SK-N-SH treated with all-trans-retinoic acid at 6 μM for 48 hours (cell line): ENCODE data around the gene FHIT.

ENCODE experiments used
- ATAC-seq: fragments of 200-7000 bp; cut with Tn5 transposase; 3 replicates; pipeline ENCODE4 v1.9.1; 2020; ENCODE audit warnings: mild to moderate bottlenecking, moderate library complexity
- ARNTL ChIP-seq: fragments of 450-650 bp; formaldehyde crosslinking; IDR thresholded peaks from 2 replicates; pipeline ENCODE4 v1.5.0; 2020; ENCODE audit warnings: low read depth, mild to moderate bottlenecking, moderate library complexity, borderline replicate concordance
- BACH2 ChIP-seq: fragments of 250-450 bp; sonication (Bioruptor Pico); IDR thresholded peaks from 2 replicates; pipeline ENCODE4 v1.9.0; 2021; ENCODE audit warnings: mild to moderate bottlenecking, borderline replicate concordance
- CSDC2 ChIP-seq: fragments of 250-450 bp; sonication (Bioruptor Pico); IDR thresholded peaks from 2 replicates; pipeline ENCODE4 v1.5.0; 2020; ENCODE audit warnings: mild to moderate bottlenecking, moderate library complexity
- CSRNP3 ChIP-seq: fragments of 250-450 bp; sonication (Bioruptor Pico); IDR thresholded peaks from 2 replicates; pipeline ENCODE4 v1.5.1; 2021; ENCODE audit warnings: mild to moderate bottlenecking, moderate library complexity
- ESRRG ChIP-seq: fragments of 250-450 bp; sonication (Bioruptor Pico); IDR thresholded peaks from 2 replicates; pipeline ENCODE4 v1.6.1; 2021; ENCODE audit warnings: mild to moderate bottlenecking
- GLIS3 ChIP-seq: fragments of 250-450 bp; sonication (Bioruptor Pico); IDR thresholded peaks from 2 replicates; pipeline ENCODE4 v1.5.0; 2020; ENCODE audit warnings: mild to moderate bottlenecking, moderate library complexity
- ISL1 ChIP-seq: fragments of 250-450 bp; sonication (Bioruptor Pico); IDR thresholded peaks from 2 replicates; pipeline ENCODE4 v2.1.2; 2022; ENCODE audit warnings: mild to moderate bottlenecking, moderate library complexity
- OSR1 ChIP-seq: fragments of 250-450 bp; sonication (Bioruptor Pico); IDR thresholded peaks from 2 replicates; pipeline ENCODE4 v1.8.0; 2022; ENCODE audit warnings: moderate library complexity, mild to moderate bottlenecking, inconsistent platforms
- PATZ1 ChIP-seq: fragments of 250-450 bp; sonication (Bioruptor Pico); IDR thresholded peaks from 2 replicates; pipeline ENCODE4 v1.8.0; 2020; ENCODE audit warnings: mild to moderate bottlenecking, moderate library complexity, borderline replicate concordance
- POU6F1 ChIP-seq: fragments of 250-450 bp; sonication (Bioruptor Pico); IDR thresholded peaks from 2 replicates; pipeline ENCODE4 v1.8.0; 2021; ENCODE audit warnings: low read depth, mild to moderate bottlenecking, moderate library complexity, borderline replicate concordance
- PPARA ChIP-seq: fragments of 250-450 bp; sonication (Bioruptor Pico); IDR thresholded peaks from 2 replicates; pipeline ENCODE4 v1.5.0; 2020; ENCODE audit warnings: mild to moderate bottlenecking, borderline replicate concordance
- RARB ChIP-seq: fragments of 250-450 bp; sonication (Bioruptor Pico); IDR thresholded peaks from 2 replicates; pipeline ENCODE4 v1.8.0; 2021; ENCODE audit warnings: mild to moderate bottlenecking, moderate library complexity
- SNAI2 ChIP-seq: fragments of 250-450 bp; sonication (Bioruptor Pico); IDR thresholded peaks from 2 replicates; pipeline ENCODE4 v1.5.0; 2020; ENCODE audit warnings: mild to moderate bottlenecking, moderate library complexity
- TCF4 ChIP-seq: fragments of 250-450 bp; sonication (Bioruptor Pico); IDR thresholded peaks from 2 replicates; pipeline ENCODE4 v1.8.0; 2021; ENCODE audit warnings: mild to moderate bottlenecking, moderate library complexity, borderline replicate concordance
- TOX ChIP-seq: fragments of 250-450 bp; sonication (Bioruptor Pico); IDR thresholded peaks from 2 replicates; pipeline ENCODE4 v1.8.0; 2021; ENCODE audit warnings: mild to moderate bottlenecking, moderate library complexity, borderline replicate concordance
- TSHZ2 ChIP-seq: fragments of 250-450 bp; sonication (Bioruptor Pico); IDR thresholded peaks from 2 replicates; pipeline ENCODE4 v1.5.0; 2020; ENCODE audit warnings: mild to moderate bottlenecking, moderate library complexity
- ZC3H10 ChIP-seq: fragments of 250-450 bp; sonication (Bioruptor Pico); IDR thresholded peaks from 2 replicates; pipeline ENCODE4 v1.5.1; 2021; ENCODE audit warnings: mild to moderate bottlenecking, moderate library complexity
- ZFP3 ChIP-seq: fragments of 250-450 bp; sonication (Bioruptor Pico); IDR thresholded peaks from 2 replicates; pipeline ENCODE4 v1.5.0; 2020; ENCODE audit warnings: mild to moderate bottlenecking, moderate library complexity
- ZFP30 ChIP-seq: fragments of 450-650 bp; formaldehyde crosslinking; IDR thresholded peaks from 2 replicates; pipeline ENCODE4 v1.5.0; 2022; ENCODE audit warnings: mild to moderate bottlenecking, moderate library complexity
- ZNF565 ChIP-seq: fragments of 450-650 bp; formaldehyde crosslinking; conservative IDR thresholded peaks from 2 replicates; pipeline ENCODE4 v1.5.0; 2020; ENCODE audit warnings: low read depth, mild to moderate bottlenecking, moderate library complexity
- ZNF70 ChIP-seq: fragments of 450-650 bp; formaldehyde crosslinking; IDR thresholded peaks from 2 replicates; pipeline ENCODE4 v1.5.0; 2020; ENCODE audit warnings: mild to moderate bottlenecking, moderate library complexity

FHIT gene

GRCh38 chr3:60343831-60344230 is 907.4 kb downstream of the FHIT start:
- TF ChIP-seq TCF4 (CRISPR knock-in tag) (no peak), ARNTL (CRISPR knock-in tag) (no peak), RARB (no peak), PPARA (CRISPR knock-in tag) (no peak), GLIS3 (CRISPR knock-in tag) (no peak)
- no peak for ATAC-seq

- no peak for ATAC-seq
- TF ChIP-seq BACH2 (CRISPR knock-in tag) (no peak), PPARA (CRISPR knock-in tag) (no peak), ISL1 (CRISPR knock-in tag) (no peak), ARNTL (CRISPR knock-in tag) (no peak), CSRNP3 (CRISPR knock-in tag) (no peak), ESRRG (no peak), TCF4 (CRISPR knock-in tag) (no peak), PATZ1 (CRISPR knock-in tag) (no peak), ZNF70 (no peak), ZFP3 (CRISPR knock-in tag) (no peak), RARB (no peak), CSDC2 (CRISPR knock-in tag) (no peak), GLIS3 (CRISPR knock-in tag) (no peak), POU6F1 (CRISPR knock-in tag) (no peak), ZC3H10 (CRISPR knock-in tag) (no peak), TSHZ2 (CRISPR knock-in tag) (no peak)
Measured at GRCh38 chr3:60339304-60339703, 911.9 kb downstream of the FHIT start.

- ATAC-seq = no peak
- no peak for TF ChIP-seq RARB
- no peak for TF ChIP-seq TSHZ2 (CRISPR knock-in tag)
- no peak for TF ChIP-seq ARNTL (CRISPR knock-in tag)
- no peak for TF ChIP-seq ZNF565 (CRISPR knock-in tag)
- no peak for TF ChIP-seq ZFP30 (CRISPR knock-in tag)
- TF ChIP-seq SNAI2 (CRISPR knock-in tag) = no peak
- no peak for TF ChIP-seq BACH2 (CRISPR knock-in tag)
- no peak for TF ChIP-seq TCF4 (CRISPR knock-in tag)
- no peak for TF ChIP-seq GLIS3 (CRISPR knock-in tag)
- no peak for TF ChIP-seq CSDC2 (CRISPR knock-in tag)
- no peak for TF ChIP-seq ZNF70
- no peak for TF ChIP-seq CSRNP3 (CRISPR knock-in tag)
- TF ChIP-seq OSR1 (CRISPR knock-in tag) = no peak
- TF ChIP-seq ISL1 (CRISPR knock-in tag) = no peak
- no peak for TF ChIP-seq ZC3H10 (CRISPR knock-in tag)
- TF ChIP-seq ZFP3 (CRISPR knock-in tag) = no peak
- TF ChIP-seq PATZ1 (CRISPR knock-in tag) = no peak
- TF ChIP-seq TOX (CRISPR knock-in tag) = no peak
Measured at GRCh38 chr3:60337421-60337820, 913.8 kb downstream of the FHIT start.
